ENCODE measurements around the gene ETV1. TPM values are rescaled to one million over a fixed set of nuclear protein-coding genes. Genes with fewer than 3 reads are reported as not detected.

The ETV1 gene
- total RNA-seq, 2 donors from 2014 or later, result 1.6 to 4.3 TPM

DNA sequence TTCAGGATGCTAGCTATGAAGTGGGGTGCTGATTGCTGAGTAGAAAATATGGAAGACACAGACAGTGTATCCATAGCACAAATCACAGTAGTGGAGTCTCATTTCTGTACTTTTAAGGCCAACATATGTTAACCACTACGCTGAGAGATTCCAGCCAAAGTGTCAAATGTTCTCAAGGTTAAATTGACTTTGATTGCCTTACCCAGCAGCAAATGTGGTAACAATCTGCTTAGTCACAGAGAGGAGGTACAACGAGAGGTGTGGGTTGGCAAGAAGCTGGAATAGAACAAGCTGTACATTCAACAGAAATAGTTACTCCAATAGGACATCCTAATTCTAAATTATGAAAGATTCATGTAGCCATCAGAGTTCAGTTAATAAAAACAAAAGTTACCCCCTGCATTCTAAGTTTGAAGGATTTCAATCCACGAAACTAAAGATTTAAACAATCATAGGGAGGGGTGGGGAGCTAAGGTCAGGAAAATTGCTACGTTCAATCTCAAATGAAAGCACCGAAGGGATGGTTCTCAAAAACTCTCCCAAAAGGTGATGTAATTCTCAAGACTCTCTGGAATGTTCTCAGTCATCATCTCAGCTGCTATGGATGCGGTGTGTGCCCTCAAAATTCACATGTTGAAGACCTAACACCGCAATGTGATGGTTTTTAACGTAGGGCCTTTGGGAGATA lies 137.0 kb downstream of the ETV1 start:
- intact Hi-C loops (cut with DNase I), result no loop called here
- Histone ChIP-seq H3K4me3 (no peak overlapping the region), H3K9me3 (no peaks in the 10 kb centered on the region), H3K27me3 (no peaks in the 10 kb centered on the region), H3K36me3 (no peaks in the 10 kb centered on the region), H3K4me1 (peaks cover 2% of the 10 kb centered on the region), H3K27ac (no peak overlapping the region), H3K9ac (ENCODE audit: low read depth in 2 of 2, low read length in 2 of 2) (no peak overlapping the region)
- TF ChIP-seq, protein P1, sequence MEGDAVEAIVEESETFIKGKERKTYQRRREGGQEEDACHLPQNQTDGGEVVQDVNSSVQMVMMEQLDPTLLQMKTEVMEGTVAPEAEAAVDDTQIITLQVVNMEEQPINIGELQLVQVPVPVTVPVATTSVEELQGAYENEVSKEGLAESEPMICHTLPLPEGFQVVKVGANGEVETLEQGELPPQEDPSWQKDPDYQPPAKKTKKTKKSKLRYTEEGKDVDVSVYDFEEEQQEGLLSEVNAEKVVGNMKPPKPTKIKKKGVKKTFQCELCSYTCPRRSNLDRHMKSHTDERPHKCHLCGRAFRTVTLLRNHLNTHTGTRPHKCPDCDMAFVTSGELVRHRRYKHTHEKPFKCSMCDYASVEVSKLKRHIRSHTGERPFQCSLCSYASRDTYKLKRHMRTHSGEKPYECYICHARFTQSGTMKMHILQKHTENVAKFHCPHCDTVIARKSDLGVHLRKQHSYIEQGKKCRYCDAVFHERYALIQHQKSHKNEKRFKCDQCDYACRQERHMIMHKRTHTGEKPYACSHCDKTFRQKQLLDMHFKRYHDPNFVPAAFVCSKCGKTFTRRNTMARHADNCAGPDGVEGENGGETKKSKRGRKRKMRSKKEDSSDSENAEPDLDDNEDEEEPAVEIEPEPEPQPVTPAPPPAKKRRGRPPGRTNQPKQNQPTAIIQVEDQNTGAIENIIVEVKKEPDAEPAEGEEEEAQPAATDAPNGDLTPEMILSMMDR (IDR thresholded peaks at IDR 0.05), result no peak
- DNase-seq, result no peak

DNA sequence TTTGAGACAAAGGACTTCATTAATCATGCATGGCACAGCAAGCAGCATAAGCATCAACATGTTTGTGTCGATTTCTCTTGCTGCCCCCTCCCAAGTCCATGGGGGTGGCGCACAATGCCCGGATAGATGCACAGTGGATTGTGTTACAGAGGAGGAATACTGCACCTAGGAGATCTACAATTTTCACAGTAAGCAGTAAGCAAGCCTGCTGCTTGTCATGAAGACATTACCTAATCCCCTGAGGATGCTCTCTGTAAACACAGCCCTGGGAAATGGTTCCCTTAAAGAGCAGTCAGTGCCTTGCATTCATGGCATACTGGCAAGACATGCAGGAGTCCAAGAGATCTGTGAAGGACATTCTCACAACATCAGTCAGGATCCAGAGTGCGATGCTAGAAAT lies 137.7 kb downstream of the ETV1 start:
- Histone ChIP-seq H3K27me3 (no peaks in the 10 kb centered on the region), H3K27ac (no peak overlapping the region), H3K36me3 (no peaks in the 10 kb centered on the region), H3K9me3 (no peaks in the 10 kb centered on the region), H3K9ac (ENCODE audit: low read depth in 2 of 2, low read length in 2 of 2) (no peak overlapping the region), H3K4me3 (no peak overlapping the region), H3K4me1 (peaks cover 2% of the 10 kb centered on the region)
- TF ChIP-seq, protein P1 (IDR thresholded peaks at IDR 0.05), result no peak
- intact Hi-C loops (cut with DNase I), result no loop called here
- DNase-seq, result no peak

DNA sequence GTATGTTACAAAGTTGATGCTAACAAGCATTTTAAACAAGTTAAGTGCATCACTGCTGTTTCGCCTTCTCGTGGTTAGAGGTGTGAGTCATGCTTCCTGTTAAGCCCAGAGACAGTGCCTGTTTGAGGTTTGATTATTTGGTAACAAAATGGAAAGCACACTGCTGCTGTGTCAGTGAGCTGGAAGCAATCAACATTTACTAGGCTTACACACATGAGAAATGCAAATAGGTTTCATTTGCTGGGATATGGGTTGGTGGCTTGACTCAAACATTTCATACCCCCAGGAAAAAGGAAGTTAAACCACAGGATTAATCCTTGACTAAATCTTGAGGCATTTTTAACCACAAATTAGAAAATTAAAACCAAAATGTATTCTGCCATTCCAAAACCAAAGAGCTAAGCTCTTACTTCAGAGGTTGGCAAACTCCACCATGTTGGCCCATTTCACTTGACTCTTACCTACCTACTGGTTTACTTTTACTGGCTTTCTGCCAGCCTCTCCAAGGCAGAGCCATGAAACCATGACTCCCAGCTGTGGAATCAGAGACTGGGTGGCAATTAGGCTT lies 139.2 kb downstream of the ETV1 start:
- Histone ChIP-seq H3K27me3 (no peaks in the 10 kb centered on the region), H3K4me3 (no peak overlapping the region), H3K27ac (peak overlapping the region; percentile 24), H3K9me3 (no peaks in the 10 kb centered on the region), H3K36me3 (no peaks in the 10 kb centered on the region), H3K4me1 (peaks cover 2% of the 10 kb centered on the region), H3K9ac (ENCODE audit: low read depth in 2 of 2, low read length in 2 of 2) (no peak overlapping the region)
- peak; percentile 31 for DNase-seq
- TF ChIP-seq, protein P1 (IDR thresholded peaks at IDR 0.05), result no peak
- intact Hi-C loops (cut with DNase I), result no loop called here

DNA sequence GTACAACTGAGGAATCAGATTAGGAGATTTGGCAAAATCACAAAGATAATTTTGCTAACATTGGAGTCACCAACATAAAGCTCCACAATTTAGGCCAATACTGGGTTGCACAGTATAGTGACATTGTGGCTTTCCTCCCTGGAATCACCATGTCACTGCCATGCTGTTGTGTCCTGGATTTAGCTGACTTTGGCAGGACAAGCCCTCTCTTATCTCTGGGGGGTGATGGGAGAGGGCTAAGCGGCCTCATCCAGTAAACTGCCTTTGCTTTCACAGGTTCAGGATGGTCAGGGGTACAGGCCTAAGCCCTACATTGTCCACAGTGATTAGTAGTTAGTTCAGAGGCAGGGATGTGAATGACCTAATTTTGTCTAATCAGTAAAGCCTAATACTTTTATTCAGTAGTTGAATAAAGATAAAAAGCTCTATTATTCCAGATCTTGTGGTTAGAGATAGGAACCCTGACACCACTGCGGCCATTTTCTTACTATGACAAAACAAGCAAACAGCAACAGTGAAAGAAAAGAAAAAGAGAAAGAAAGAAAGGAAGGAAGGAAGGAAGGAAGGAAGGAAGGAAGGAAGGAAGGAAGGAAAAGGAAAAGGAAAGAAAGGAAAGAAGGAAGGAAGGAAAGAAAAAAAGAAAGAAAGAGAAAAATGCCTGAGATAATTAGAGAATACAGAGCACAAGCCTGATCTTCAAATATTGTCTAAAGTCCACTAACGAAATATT lies 140.1 kb downstream of the ETV1 start:
- TF ChIP-seq, protein P1 (IDR thresholded peaks at IDR 0.05), result no peak
- Histone ChIP-seq H3K27me3 (no peaks in the 10 kb centered on the region), H3K36me3 (no peaks in the 10 kb centered on the region), H3K4me1 (peaks cover 2% of the 10 kb centered on the region), H3K4me3 (no peak overlapping the region), H3K9me3 (no peaks in the 10 kb centered on the region), H3K27ac (no peak overlapping the region), H3K9ac (ENCODE audit: low read depth in 2 of 2, low read length in 2 of 2) (no peak overlapping the region)
- intact Hi-C loops (cut with DNase I), result no loop called here
- no peak for DNase-seq

DNA sequence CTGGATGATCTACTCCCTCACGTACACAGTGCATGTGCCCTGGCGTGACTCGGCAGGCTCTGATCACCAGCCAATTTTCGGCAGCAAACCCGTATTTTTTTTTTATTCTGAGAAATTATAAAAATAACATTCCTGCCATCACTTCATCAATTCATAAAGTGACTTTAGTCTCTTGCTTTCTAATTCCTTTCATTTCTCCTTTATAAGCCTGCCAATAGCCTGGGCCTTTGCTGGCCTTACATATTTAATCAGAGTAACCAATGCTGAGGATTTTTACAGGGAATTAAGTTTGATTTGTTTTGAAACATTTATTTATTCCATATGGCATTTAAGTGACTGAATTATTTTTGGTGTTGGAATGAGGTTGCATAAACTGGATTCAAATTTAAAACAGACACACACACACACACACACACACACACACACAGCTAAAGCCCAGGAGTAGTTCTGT lies 140.8 kb downstream of the ETV1 start:
- no peaks in the 10 kb centered on the region for H3K27me3 ChIP-seq
- no peak overlapping the region for H3K9ac ChIP-seq (ENCODE audit: low read depth in 2 of 2, low read length in 2 of 2)
- no peak overlapping the region for H3K4me3 ChIP-seq
- intact Hi-C loops (cut with DNase I), result no loop called here
- H3K9me3 ChIP-seq, result no peaks in the 10 kb centered on the region
- H3K27ac ChIP-seq, result no peak overlapping the region
- no peaks in the 10 kb centered on the region for H3K36me3 ChIP-seq
- peaks cover 2% of the 10 kb centered on the region for H3K4me1 ChIP-seq
- TF ChIP-seq, protein P1 (IDR thresholded peaks at IDR 0.05), result no peak
- no peak for DNase-seq
